ENCODE results near the gene CAP2. TPM values are rescaled to one million over a fixed set of nuclear protein-coding genes. Genes with fewer than 3 reads are reported as not detected.

CAP2 gene
- total RNA-seq, 1 experiment from 2014 or later = 37.0 TPM

GRCh38 chr6:17588011-17588410 is 194.6 kb downstream of the CAP2 start:
- TF ChIP-seq TCF7L2 (IDR thresholded peaks at IDR 0.05; ENCODE audit: low read depth, low read length) (no peak), CTCF (IDR thresholded peaks at IDR 0.05) (no peak), POLR2AphosphoS5 (IDR thresholded peaks at IDR 0.05; ENCODE audit: low read depth, low read length) (no peak), SIN3A (IDR thresholded peaks at IDR 0.05; ENCODE audit: borderline replicate concordance, insufficient read depth, low read depth, low read length) (no peak)
- TF ChIP-seq, protein P1, sequence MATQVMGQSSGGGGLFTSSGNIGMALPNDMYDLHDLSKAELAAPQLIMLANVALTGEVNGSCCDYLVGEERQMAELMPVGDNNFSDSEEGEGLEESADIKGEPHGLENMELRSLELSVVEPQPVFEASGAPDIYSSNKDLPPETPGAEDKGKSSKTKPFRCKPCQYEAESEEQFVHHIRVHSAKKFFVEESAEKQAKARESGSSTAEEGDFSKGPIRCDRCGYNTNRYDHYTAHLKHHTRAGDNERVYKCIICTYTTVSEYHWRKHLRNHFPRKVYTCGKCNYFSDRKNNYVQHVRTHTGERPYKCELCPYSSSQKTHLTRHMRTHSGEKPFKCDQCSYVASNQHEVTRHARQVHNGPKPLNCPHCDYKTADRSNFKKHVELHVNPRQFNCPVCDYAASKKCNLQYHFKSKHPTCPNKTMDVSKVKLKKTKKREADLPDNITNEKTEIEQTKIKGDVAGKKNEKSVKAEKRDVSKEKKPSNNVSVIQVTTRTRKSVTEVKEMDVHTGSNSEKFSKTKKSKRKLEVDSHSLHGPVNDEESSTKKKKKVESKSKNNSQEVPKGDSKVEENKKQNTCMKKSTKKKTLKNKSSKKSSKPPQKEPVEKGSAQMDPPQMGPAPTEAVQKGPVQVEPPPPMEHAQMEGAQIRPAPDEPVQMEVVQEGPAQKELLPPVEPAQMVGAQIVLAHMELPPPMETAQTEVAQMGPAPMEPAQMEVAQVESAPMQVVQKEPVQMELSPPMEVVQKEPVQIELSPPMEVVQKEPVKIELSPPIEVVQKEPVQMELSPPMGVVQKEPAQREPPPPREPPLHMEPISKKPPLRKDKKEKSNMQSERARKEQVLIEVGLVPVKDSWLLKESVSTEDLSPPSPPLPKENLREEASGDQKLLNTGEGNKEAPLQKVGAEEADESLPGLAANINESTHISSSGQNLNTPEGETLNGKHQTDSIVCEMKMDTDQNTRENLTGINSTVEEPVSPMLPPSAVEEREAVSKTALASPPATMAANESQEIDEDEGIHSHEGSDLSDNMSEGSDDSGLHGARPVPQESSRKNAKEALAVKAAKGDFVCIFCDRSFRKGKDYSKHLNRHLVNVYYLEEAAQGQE (IDR thresholded peaks at IDR 0.05; ENCODE audit: insufficient read depth in 1 of 2, low read depth in 2 of 2, low read length in 1 of 2) = no peak
- BruUV-seq (replicated peaks) = no TSS peak
- no peak for DNase-seq (ENCODE audit: low read depth, low spot score)
- Histone ChIP-seq H3K27ac (ENCODE audit: low read length) (no peak overlapping the region), H3K4me1 (ENCODE audit: control insufficient read depth, insufficient read depth, low read length) (0 out of 2 replicates have a peak, but pooled peaks cover 3% of the 10 kb centered on the region), H3K36me3 (ENCODE audit: control insufficient read depth, insufficient read depth, low read length) (no peaks in the 10 kb centered on the region), H3K4me3 (ENCODE audit: low read depth in 2 of 2, low read length in 2 of 2) (no peak overlapping the region), H3K9me3 (ENCODE audit: control insufficient read depth, insufficient read depth, low read depth, low read length) (no peaks in the 10 kb centered on the region), H3K27me3 (ENCODE audit: control insufficient read depth, insufficient read depth, low read length) (no peaks in the 10 kb centered on the region)
- intact Hi-C loops (cut with micrococcal nuclease; ENCODE audit: unreplicated experiment) (loop anchor here (10.0 kb wide), 2 partner anchors 193 to 303 kb away; partner anchors contain the start of genes CAP2 and RBM24), in situ Hi-C loops (cut with HindIII; ENCODE audit: low pct_unique_long_range_greater_than_20kb, low sequenced_read_pairs) (no loop called here)
- no peak for ATAC-seq
- POLR2A ChIA-PET = interaction anchor here (0.6 kb wide), 1 partner anchor 296 kb away, joined by 3 read pairs; no protein-coding TSS in a partner anchor
- CTCF ChIA-PET = no interaction called here

DNA sequence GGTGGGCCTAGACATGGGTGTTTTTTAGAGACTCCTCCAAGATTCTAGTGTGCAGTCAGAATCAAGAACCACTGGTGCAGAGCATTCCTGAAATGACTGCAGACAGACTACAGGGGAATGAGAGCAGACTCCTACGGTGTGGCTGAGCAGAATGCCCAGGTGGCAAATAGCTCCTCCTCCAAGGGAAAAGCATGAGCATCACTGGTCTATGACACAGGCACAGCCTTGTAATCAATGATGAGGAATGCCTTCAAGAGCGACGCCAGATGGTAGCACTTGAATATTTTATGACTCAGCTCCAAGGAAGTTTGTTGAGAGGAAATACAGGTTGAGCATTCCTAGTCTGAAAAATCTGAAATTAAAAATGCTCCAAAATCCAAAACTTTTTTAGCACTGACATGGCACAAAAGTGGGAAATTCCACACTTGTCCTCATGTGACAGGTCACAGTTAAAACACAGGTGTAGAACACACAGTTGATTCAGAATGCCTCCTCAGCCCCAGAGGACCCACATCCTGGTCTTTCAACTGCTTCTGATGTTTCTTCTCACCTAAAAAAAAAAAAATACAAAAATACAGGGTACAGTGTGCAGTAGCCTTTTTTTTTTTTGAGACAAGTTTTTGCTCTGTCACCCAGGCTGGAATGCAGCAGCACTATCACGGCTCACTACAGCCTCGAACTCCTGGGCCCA is 196.2 kb downstream of the CAP2 start:
- ChIA-PET CTCF (no interaction called here), POLR2A (no interaction called here)
- peak; percentile 67 for ATAC-seq
- Histone ChIP-seq H3K27me3 (ENCODE audit: control insufficient read depth, insufficient read depth, low read length) (no peaks in the 10 kb centered on the region), H3K27ac (ENCODE audit: low read length) (no peak overlapping the region), H3K4me1 (ENCODE audit: control insufficient read depth, insufficient read depth, low read length) (no peaks in the 10 kb centered on the region), H3K9me3 (ENCODE audit: control insufficient read depth, insufficient read depth, low read depth, low read length) (no peaks in the 10 kb centered on the region), H3K36me3 (ENCODE audit: control insufficient read depth, insufficient read depth, low read length) (no peaks in the 10 kb centered on the region), H3K4me3 (ENCODE audit: low read depth in 2 of 2, low read length in 2 of 2) (no peak overlapping the region)
- TF ChIP-seq CTCF (IDR thresholded peaks at IDR 0.05) (peak; percentile 16; the same call in 1 of the 2 replicates), SIN3A (IDR thresholded peaks at IDR 0.05; ENCODE audit: borderline replicate concordance, insufficient read depth, low read depth, low read length) (no peak), POLR2AphosphoS5 (IDR thresholded peaks at IDR 0.05; ENCODE audit: low read depth, low read length) (no peak), TCF7L2 (IDR thresholded peaks at IDR 0.05; ENCODE audit: low read depth, low read length) (no peak)
- TF ChIP-seq, protein P1 (IDR thresholded peaks at IDR 0.05; ENCODE audit: insufficient read depth in 1 of 2, low read depth in 2 of 2, low read length in 1 of 2) = no peak
- intact Hi-C loops (cut with micrococcal nuclease; ENCODE audit: unreplicated experiment) = loop anchor here (10.0 kb wide), 2 partner anchors 195 to 305 kb away; partner anchors contain the start of genes CAP2 and RBM24
- BruUV-seq (replicated peaks) = no TSS peak
- in situ Hi-C loops (cut with HindIII; ENCODE audit: low pct_unique_long_range_greater_than_20kb, low sequenced_read_pairs) = no loop called here
- DNase-seq (ENCODE audit: low read depth, low spot score) = no peak
